Heart right ventricle (tissue), 16 donors: ENCODE results near the gene PPP1R10. TPM values are rescaled to one million over a fixed set of nuclear protein-coding genes. Genes with fewer than 3 reads are reported as not detected.

Source experiments
- ATAC-seq, 8 donors: fragments of 200-7000 bp; cut with Tn5 transposase; one replicate each; pipeline ENCODE4 v1.9.1; 2020; ENCODE audit warnings: mild to moderate bottlenecking in 8 of 8, moderate library complexity in 8 of 8, moderate number of reproducible peaks in 1 of 8
- DNase-seq, 2 donors: peaks; one replicate each; pipeline ENCODE4 v3.0.0-alpha.2; 2020
- H3K27ac ChIP-seq, 10 donors: fragments of 200-600 bp; sonication (generic) in 2 of 10; one replicate each; pipeline versions ENCODE4 v1.5.0 to v1.8.0; 2020 to 2022; ENCODE audit warnings: mild to moderate bottlenecking in 3 of 10
- H3K27me3 ChIP-seq, 7 donors: fragments of 200-600 bp; one replicate each; pipeline ENCODE4 v1.8.0; 2021 to 2022; ENCODE audit warnings: mild to moderate bottlenecking in 2 of 7
- H3K36me3 ChIP-seq, 9 donors: fragments of 200-600 bp; sonication (generic) in 1 of 9; one replicate each; pipeline versions ENCODE4 v1.5.0 to v1.8.0; 2020 to 2022; ENCODE audit warnings: mild to moderate bottlenecking in 2 of 9
- H3K4me1 ChIP-seq, 9 donors: fragments of 200-600 bp; sonication (generic) in 1 of 9; one replicate each; pipeline versions ENCODE4 v1.5.0 to v1.8.0; 2020 to 2022; ENCODE audit warnings: mild to moderate bottlenecking in 4 of 9
- H3K4me3 ChIP-seq, 10 donors: fragments of 200-600 bp; sonication (generic) in 2 of 10; one replicate each; pipeline versions ENCODE4 v1.5.0 to v1.8.0; 2020 to 2022; ENCODE audit warnings: mild to moderate bottlenecking in 7 of 10, moderate library complexity in 2 of 10
- H3K9me3 ChIP-seq, 11 donors: fragments of 200-600 bp in 10 of 11; sonication (generic) in 2 of 11; one replicate each; pipeline versions ENCODE4 v1.5.0 to v1.8.0; 2013 to 2022; ENCODE audit warnings: mild to moderate bottlenecking in 2 of 11, control low read depth in 1 of 11, moderate library complexity in 1 of 11
- WGBS, 2 donors: extraction: QIAGEN DNeasy Blood & Tissue Kit; methylation state at CpG; one replicate each; pipeline ENCODE4 v1.1.7; 2013; ENCODE audit warnings: inconsistent platforms in 1 of 2; 5-methylcytosine and 5-hydroxymethylcytosine counted together
- intact Hi-C, 10 donors: fragments of 100-400 bp; cut with DNase I; formaldehyde crosslinking; loops; one replicate each; pipeline versions ENCODE4 v1.11.1 to v1.14.2; 2022
- polyA plus RNA-seq, 2 donors: library from polyadenylated mRNA; stranded (reverse); fragments of 200-250 nt; gene quantifications; one replicate each; pipeline ENCODE4 v1.2.3, GENCODE V29; 2013
- total RNA-seq, 10 donors: library from RNA; stranded (reverse); fragmentation: NEBNext Ultra II Directional in 3 of 10; extraction: Animal tissue kit (Norgen Biotek cat#: 25700) in 3 of 10; gene quantifications; one replicate each; pipeline versions ENCODE4 v1.2.1 to v1.2.4, GENCODE V29; 2021 to 2023
- TF ChIP-seq, protein P1 (sequence below), 9 donors: fragments of 200-600 bp; sonication (generic) in 2 of 9; IDR thresholded peaks; one replicate each; pipeline versions ENCODE4 v1.5.0 to v1.8.0; 2021 to 2022; ENCODE audit warnings: antibody characterized with exemption in 9 of 9, mild to moderate bottlenecking in 5 of 9, moderate library complexity in 1 of 9
- donor health status: Arrhythmogenic right ventricular cardiomyopathy.
- donor health status: ischemic (EF 13 %, LVEDD 7.1; RV severe dilation, severe dysfunction).
- donor health status: healthy with polysubstance abuse.
- donor health status: DM: no; HTN: yes; CAD: no.
- donor health status: DM: no; HTN: no; CAD: no.
- donor health status: ischemic (EF 25% LVEDD 6.9; RV normal size, moderate dysfunction).
- donor health status: ischemic (EF 25% LVEDD 5.7; RV mildly dilated, moderate dysfunction).
- donor health status: healthy.
- donor health status: DM: yes; HTN: yes; CAD: no.
- donor health status: Ischemic cardiomyopathy.
- donor health status: ischemic (EF 35%, LVEDD 5.7; RV mildly dilated, moderate dysfunction).
- donor health status: nonischemic (EF 11% LVEDD 7.7; RV severe dilation, severe dysfunction).
- donor health status: DM: yes; HTN: yes; CAD: no.
- donor health status: PGD.
- donor health status: ischemic (EF 29% LVEDD 5.4; RV normal size, mild dysfunction).
- donor health status: nonischemic (EF 23%, LVEDD 6.1; RV moderate dilation, normal function).

PPP1R10 gene
- total and polyA plus RNA-seq, 12 donors = 7.8 to 51.1 (median 30.1) TPM

DNA sequence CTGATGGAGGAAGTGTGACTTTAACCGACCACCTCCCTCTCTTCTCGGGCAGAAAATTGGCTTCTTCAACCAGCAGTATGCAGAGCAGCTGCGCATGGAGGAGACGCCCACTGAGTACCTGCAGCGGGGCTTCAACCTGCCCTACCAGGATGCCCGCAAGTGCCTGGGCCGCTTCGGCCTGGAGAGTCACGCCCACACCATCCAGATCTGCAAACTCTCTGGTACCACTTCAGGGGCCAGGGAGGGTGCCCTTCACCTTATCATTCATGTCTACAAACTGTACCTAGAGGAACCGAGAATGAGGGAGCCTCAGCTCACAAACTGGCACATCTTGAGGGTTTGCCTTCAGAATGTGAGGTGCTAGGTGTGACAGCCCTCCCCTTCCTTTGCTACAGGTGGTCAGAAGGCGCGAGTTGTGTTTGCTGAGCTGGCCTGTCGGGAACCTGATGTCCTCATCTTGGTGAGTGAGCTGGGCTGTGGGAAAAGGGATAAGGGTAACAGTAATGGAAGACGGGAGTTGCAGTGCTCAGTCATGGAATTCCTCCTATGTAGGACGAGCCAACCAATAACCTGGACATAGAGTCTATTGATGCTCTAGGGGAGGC, 27.2 kb downstream of the PPP1R10 start:
- intact Hi-C loops = loop anchor here in 3 of 10 donors (5.0 to 10.0 kb wide), 2 partner anchors 105 to 108 kb away; partner anchors contain the start of gene HLA-E (in 1 of the 3)
- no peak overlapping the region for H3K27ac ChIP-seq
- H3K9me3 ChIP-seq = no peaks in the 10 kb centered on the region
- 93 to 94% methylated on average over 15 of the region's 15 CpGs for WGBS, 2 donors
- ATAC-seq (peak in 1 of 8 donors; percentile 14), DNase-seq (no peak)
- H3K4me3 ChIP-seq = no peak overlapping the region
- TF ChIP-seq, protein P1, sequence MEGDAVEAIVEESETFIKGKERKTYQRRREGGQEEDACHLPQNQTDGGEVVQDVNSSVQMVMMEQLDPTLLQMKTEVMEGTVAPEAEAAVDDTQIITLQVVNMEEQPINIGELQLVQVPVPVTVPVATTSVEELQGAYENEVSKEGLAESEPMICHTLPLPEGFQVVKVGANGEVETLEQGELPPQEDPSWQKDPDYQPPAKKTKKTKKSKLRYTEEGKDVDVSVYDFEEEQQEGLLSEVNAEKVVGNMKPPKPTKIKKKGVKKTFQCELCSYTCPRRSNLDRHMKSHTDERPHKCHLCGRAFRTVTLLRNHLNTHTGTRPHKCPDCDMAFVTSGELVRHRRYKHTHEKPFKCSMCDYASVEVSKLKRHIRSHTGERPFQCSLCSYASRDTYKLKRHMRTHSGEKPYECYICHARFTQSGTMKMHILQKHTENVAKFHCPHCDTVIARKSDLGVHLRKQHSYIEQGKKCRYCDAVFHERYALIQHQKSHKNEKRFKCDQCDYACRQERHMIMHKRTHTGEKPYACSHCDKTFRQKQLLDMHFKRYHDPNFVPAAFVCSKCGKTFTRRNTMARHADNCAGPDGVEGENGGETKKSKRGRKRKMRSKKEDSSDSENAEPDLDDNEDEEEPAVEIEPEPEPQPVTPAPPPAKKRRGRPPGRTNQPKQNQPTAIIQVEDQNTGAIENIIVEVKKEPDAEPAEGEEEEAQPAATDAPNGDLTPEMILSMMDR (IDR thresholded peaks at IDR 0.05) = no peak
- H3K27me3 ChIP-seq = no peaks in the 10 kb centered on the region
- H3K4me1 ChIP-seq = no peaks in the 10 kb centered on the region
- H3K36me3 ChIP-seq = peaks cover 0 to 100% (median 65%) of the 10 kb centered on the region in 9 donors

GRCh38 chr6:30583921-30584320, 33.1 kb downstream of the PPP1R10 start:
- Histone ChIP-seq H3K4me1 (no peaks in the 10 kb centered on the region), H3K27me3 (no peaks in the 10 kb centered on the region), H3K9me3 (no peaks in the 10 kb centered on the region), H3K27ac (no peak overlapping the region), H3K36me3 (peaks cover 15 to 100% (median 97%) of the 10 kb centered on the region in 9 donors), H3K4me3 (no peak overlapping the region)
- DNase-seq = no peak
- intact Hi-C loops = no loop called here
- no peak for ATAC-seq
- TF ChIP-seq, protein P1 (IDR thresholded peaks at IDR 0.05) = no peak
- WGBS, 2 donors = 89 to 94% methylated on average over 5 of the region's 5 CpGs

DNA sequence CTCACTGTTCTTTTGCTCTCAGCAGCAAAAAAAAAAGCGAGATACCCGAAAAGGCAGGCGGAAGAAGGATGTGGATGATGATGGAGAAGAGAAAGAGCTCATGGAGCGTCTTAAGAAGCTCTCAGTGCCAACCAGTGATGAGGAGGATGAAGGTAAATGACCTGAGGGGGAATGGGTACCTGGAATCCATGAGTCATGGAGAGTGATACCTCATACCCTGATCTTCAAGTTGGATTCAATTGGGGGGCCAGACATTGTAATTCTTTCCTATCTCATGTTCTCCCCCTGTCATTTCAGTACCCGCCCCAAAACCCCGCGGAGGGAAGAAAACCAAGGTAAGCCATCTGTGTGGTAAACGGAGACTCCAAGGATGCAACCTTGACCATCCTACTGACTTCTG, 39.0 kb downstream of the PPP1R10 start:
- DNase-seq (no peak), ATAC-seq (no peak)
- Histone ChIP-seq H3K4me1 (peaks cover 0 to 14% (median 6%) of the 10 kb centered on the region in 9 donors), H3K27ac (no peak overlapping the region), H3K9me3 (no peaks in the 10 kb centered on the region), H3K27me3 (no peaks in the 10 kb centered on the region), H3K36me3 (peaks cover 8 to 88% (median 59%) of the 10 kb centered on the region in 9 donors), H3K4me3 (no peak overlapping the region)
- TF ChIP-seq, protein P1 (IDR thresholded peaks at IDR 0.05) = no peak
- intact Hi-C loops = no loop called here
- WGBS, 2 donors = 96 to 97% methylated on average over 8 of the region's 8 CpGs

- ATAC-seq (no peak), DNase-seq (no peak)
- intact Hi-C loops = no loop called here
- Histone ChIP-seq H3K27me3 (no peaks in the 10 kb centered on the region), H3K27ac (no peak overlapping the region), H3K4me3 (no peak overlapping the region), H3K36me3 (peaks cover 0 to 39% (median 11%) of the 10 kb centered on the region in 9 donors), H3K4me1 (peaks cover 10 to 38% (median 29%) of the 10 kb centered on the region in 9 donors), H3K9me3 (no peaks in the 10 kb centered on the region)
- 59 to 75% methylated on average over 4 of the region's 4 CpGs for WGBS, 2 donors
- TF ChIP-seq, protein P1 (IDR thresholded peaks at IDR 0.05) = no peak
Measured at GRCh38 chr6:30573113-30573512, 43.9 kb downstream of the PPP1R10 start.
